ENCODE results near the gene ATP2A2. TPM values are rescaled to one million over a fixed set of nuclear protein-coding genes. Genes with fewer than 3 reads are reported as not detected.
A peak's percentile ranks its signal among the peaks of the same experiment; 100 is the strongest.

ATP2A2 gene
- 100 to 1,000 TPM; 116 to 130 TPM for total RNA-seq

DNA sequence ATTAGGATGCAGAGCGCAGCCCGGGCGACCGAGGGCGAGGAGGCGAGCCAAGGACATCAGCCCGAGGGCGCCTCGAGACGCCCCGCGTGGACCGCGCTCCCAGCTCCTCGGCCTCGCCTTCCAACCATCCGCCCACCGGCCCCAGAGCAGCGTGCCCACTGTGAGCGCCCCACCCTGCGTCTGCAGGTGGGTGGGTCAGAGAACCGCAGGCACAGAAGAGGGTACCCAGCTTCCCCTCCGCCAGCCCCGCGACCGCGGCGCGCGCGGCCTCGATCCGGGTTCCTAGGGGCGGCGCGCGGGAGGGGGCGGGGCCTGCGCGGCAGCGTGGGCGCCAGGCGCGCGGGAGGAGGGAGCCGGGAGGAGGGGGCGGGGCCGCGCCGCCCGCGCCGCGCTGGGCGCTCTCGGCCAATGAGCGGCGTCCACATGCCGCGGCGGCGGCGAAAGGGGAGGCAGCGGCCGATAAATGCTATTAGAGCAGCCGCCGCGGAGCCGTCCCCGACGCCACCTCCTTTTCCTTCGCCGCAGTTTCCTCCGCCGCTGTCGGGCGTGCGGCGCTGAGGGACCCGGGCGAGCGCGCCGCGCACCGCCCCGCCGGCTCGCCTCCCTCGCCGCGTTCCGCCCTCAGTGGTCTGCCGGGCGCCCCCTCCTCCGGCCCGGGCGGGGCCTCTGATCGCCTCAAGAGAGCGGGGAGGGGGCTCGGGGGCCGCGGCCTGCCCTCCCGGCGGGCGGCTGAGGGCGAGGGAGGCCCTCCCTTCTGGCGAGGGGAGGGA is at the start of gene ATP2A2:
ATP2A2 (plus strand) TSS at position 469 of the 770 bp plus-strand sequence. CDS start 543 bp downstream, outside the sequence.
- ChIA-PET CTCF (interaction anchor here (0.5 to 1.4 kb wide), 5 partner anchors 102 to 158 kb away, joined by 3 to 6 read pairs (median 3); partner anchors contain the start of gene IFT81), POLR2A (interaction anchor here (0.6 to 1.9 kb wide), 7 partner anchors 8 to 461 kb away, joined by 3 to 12 read pairs (median 5); no protein-coding TSS in a partner anchor)
- H3K27me3 Mint-ChIP-seq, result peaks cover 3% of the 10 kb centered on the region
- intact Hi-C loops (cut with DNase I, micrococcal nuclease), result loop anchor here (1.0 to 10.0 kb wide), 20 partner anchors 34 to 1549 kb away; partner anchors contain the start of genes FAM216A (in 2 of the 2), GPN3 (in 2 of the 2), IFT81 (in 2 of the 2) and ANAPC7 (in 1 of the 2)
- DNase-seq (peak; percentile 94), ATAC-seq (peak; percentile 87)
- H3K27ac Mint-ChIP-seq, result peak within 1 kb of the TSS; percentile 86
- no peaks in the 10 kb centered on the region for H3K9me3 Mint-ChIP-seq (ENCODE audit: low read depth)
- H3K36me3 Mint-ChIP-seq (ENCODE audit: low read depth), result peaks cover 38% of the 10 kb centered on the region
- H3K4me3 Mint-ChIP-seq, result peak within 1 kb of the TSS; percentile 85
- H3K4me1 Mint-ChIP-seq, result peaks cover 40% of the 10 kb centered on the region

DNA sequence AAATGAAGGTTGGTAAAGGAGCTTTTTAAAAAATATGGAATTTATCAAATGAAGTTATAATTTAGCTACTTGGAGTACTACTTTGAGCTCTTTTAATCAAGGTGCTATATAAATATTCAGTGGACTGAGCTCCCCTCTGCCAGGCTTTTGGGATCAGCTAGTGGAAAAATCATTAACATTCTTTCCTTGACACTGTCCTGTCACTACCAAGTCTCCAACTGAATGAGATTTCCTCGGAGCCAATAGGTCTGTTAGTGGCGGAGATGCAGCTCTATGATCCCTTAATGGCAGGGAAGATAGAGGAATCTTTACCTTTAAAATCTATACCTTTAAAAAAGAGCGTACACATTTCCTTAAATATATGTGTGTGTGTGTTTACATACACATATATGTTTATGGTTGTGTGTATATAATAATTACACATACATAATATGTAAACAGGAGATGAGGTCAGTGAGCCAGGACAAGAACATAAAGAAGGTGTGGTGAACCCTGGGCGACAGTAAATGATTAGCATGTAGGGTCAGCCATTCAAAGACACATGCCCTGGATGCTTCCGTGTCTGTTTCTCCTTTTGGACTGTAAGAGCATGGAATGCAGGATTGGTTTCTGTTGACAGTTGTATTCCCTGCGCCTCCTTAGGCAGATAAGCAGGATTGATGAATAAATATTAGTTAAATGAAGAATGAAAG is 47.7 kb upstream of the ATP2A2 start:
- no peak overlapping the region for H3K27ac Mint-ChIP-seq
- DNase-seq (no peak), ATAC-seq (no peak)
- H3K36me3 Mint-ChIP-seq (ENCODE audit: low read depth), result no peaks in the 10 kb centered on the region
- no peaks in the 10 kb centered on the region for H3K9me3 Mint-ChIP-seq (ENCODE audit: low read depth)
- ChIA-PET POLR2A (no interaction called here), CTCF (no interaction called here)
- no peak overlapping the region for H3K4me3 Mint-ChIP-seq
- H3K4me1 Mint-ChIP-seq, result no peaks in the 10 kb centered on the region
- intact Hi-C loops (cut with DNase I, micrococcal nuclease), result no loop called here
- peaks cover 2% of the 10 kb centered on the region for H3K27me3 Mint-ChIP-seq

DNA sequence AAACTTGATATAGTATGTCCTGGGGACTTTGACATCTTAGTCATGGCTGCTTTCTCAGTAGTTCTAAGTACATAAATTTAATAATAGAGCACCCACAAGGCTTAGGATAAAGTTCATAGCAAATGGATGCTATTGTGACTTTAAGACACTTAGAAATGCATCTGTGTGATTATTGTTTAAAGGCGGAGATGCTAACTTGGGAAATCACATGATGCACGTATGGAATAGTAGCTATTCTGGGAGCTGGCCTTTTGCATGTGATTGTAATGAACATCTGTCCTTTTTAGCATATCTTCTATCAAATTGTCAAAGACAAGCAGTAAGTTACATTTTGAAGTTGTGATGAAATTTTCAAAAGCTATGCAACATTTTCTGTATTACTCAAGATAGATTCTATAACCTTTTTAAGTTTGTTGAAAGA is 46.7 kb upstream of the ATP2A2 start:
- ChIA-PET POLR2A (no interaction called here), CTCF (no interaction called here)
- Mint-ChIP-seq H3K4me1 (no peaks in the 10 kb centered on the region), H3K9me3 (ENCODE audit: low read depth) (no peaks in the 10 kb centered on the region), H3K27me3 (peaks cover 2% of the 10 kb centered on the region), H3K4me3 (no peak overlapping the region), H3K27ac (no peak overlapping the region), H3K36me3 (ENCODE audit: low read depth) (no peaks in the 10 kb centered on the region)
- intact Hi-C loops (cut with DNase I, micrococcal nuclease), result no loop called here
- ATAC-seq (no peak), DNase-seq (no peak)

DNA sequence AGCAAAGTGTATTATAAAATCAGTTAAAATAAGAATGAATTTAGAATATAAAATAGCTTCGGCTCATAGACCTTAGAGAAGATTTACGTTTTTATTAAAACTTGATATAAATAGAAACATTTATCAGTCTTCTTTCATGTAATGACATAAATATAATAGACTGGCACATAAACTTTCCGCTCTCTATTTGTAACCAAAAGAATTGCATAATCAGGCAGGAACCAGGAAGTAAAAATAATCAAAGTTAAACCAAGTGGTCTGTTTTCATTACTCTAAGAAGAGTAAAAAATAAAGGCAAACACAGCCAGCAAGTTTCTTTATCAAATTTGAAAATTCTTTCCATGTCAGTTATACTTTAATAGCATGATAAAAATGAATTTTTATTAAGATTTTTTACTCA is 46.3 kb upstream of the ATP2A2 start:
- ChIA-PET POLR2A (no interaction called here), CTCF (no interaction called here)
- H3K27ac Mint-ChIP-seq, result no peak overlapping the region
- no peaks in the 10 kb centered on the region for H3K4me1 Mint-ChIP-seq
- H3K27me3 Mint-ChIP-seq, result peaks cover 2% of the 10 kb centered on the region
- ATAC-seq, result no peak
- intact Hi-C loops (cut with DNase I, micrococcal nuclease), result no loop called here
- no peaks in the 10 kb centered on the region for H3K36me3 Mint-ChIP-seq (ENCODE audit: low read depth)
- no peak overlapping the region for H3K4me3 Mint-ChIP-seq
- no peaks in the 10 kb centered on the region for H3K9me3 Mint-ChIP-seq (ENCODE audit: low read depth)
- DNase-seq, result no peak

DNA sequence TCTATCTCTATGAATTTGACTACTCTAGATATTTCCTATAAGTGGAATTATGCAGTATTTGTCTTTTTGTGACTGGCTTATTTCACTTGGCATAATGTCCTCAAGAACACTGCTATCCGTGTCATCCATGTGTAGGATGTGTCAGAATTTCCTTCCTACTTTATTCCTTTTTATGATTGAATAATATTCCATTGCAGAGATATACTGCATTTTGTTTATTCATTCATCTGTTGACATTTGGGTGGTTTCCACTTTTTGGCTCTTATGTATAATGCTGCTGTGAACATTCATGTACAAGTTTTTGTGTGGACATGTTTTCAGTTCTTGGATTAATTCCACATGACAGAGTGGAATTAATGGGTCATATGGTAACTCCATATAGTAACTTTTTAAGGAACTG is 45.7 kb upstream of the ATP2A2 start:
- ATAC-seq, result no peak
- no peak for DNase-seq
- Mint-ChIP-seq H3K36me3 (ENCODE audit: low read depth) (no peaks in the 10 kb centered on the region), H3K27ac (no peak overlapping the region), H3K9me3 (ENCODE audit: low read depth) (no peaks in the 10 kb centered on the region), H3K27me3 (peaks cover 3% of the 10 kb centered on the region), H3K4me3 (no peak overlapping the region), H3K4me1 (no peaks in the 10 kb centered on the region)
- ChIA-PET CTCF (no interaction called here), POLR2A (no interaction called here)
- intact Hi-C loops (cut with DNase I, micrococcal nuclease), result no loop called here

DNA sequence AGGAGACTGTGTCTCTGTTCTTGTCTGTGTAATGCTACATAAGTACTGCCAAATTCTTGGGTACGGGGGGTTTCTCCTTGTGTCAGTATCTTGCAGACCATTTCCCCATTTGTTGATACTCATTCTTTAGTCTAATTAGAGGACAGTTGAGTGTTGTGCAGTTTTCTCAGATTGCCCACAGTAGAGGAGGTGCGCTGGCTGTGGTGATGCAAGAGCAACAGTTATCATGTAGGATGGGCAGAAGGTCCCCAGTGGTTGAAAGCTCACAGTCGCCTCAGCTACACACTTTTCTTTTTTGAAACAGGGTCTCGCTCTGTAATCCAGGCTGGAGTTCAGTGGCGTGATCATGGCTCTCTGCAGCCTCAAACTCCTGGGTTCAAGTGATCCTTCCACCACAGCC is 37.8 kb upstream of the ATP2A2 start:
- ATAC-seq, result no peak
- intact Hi-C loops (cut with DNase I, micrococcal nuclease), result no loop called here
- POLR2A ChIA-PET, result no interaction called here
- H3K4me3 Mint-ChIP-seq, result no peak overlapping the region
- no peaks in the 10 kb centered on the region for H3K9me3 Mint-ChIP-seq (ENCODE audit: low read depth)
- H3K27ac Mint-ChIP-seq, result no peak overlapping the region
- no peak for DNase-seq
- no peaks in the 10 kb centered on the region for H3K4me1 Mint-ChIP-seq
- CTCF ChIA-PET, result interaction anchor here (0.5 to 0.8 kb wide), 5 partner anchors 58 to 1803 kb away, joined by 3 to 4 read pairs (median 3); no protein-coding TSS in a partner anchor
- H3K36me3 Mint-ChIP-seq (ENCODE audit: low read depth), result no peaks in the 10 kb centered on the region
- H3K27me3 Mint-ChIP-seq, result peaks cover 6% of the 10 kb centered on the region

DNA sequence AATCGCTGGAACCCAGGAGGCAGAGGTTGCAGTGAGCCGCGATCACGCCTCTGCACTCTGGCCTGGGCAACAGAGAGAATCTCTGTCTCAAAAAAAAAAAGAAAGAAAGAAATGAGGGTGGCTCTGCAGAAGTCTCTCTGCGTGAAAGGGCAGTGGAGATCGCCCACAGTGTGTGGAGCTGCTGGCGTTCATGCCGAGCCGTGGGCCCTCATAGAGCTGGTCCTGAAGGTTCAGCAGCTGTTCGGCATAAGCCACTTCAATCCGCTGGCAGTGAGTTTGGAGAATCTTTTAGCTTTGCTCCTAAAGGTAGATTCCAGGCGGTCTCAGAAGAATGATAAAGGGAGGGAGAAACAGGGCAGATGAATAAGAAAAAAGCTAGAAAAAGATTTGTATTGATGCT is 36.7 kb upstream of the ATP2A2 start:
- CTCF ChIA-PET, result interaction anchor here (0.6 to 2.5 kb wide), 5 partner anchors 17 to 643 kb away, joined by 3 to 14 read pairs (median 4); no protein-coding TSS in a partner anchor
- Mint-ChIP-seq H3K4me3 (no peak overlapping the region), H3K9me3 (ENCODE audit: low read depth) (no peaks in the 10 kb centered on the region), H3K27me3 (peaks cover 6% of the 10 kb centered on the region), H3K4me1 (no peaks in the 10 kb centered on the region), H3K36me3 (ENCODE audit: low read depth) (no peaks in the 10 kb centered on the region), H3K27ac (no peak overlapping the region)
- DNase-seq (no peak), ATAC-seq (no peak)
- POLR2A ChIA-PET, result no interaction called here
- intact Hi-C loops (cut with DNase I, micrococcal nuclease), result no loop called here

DNA sequence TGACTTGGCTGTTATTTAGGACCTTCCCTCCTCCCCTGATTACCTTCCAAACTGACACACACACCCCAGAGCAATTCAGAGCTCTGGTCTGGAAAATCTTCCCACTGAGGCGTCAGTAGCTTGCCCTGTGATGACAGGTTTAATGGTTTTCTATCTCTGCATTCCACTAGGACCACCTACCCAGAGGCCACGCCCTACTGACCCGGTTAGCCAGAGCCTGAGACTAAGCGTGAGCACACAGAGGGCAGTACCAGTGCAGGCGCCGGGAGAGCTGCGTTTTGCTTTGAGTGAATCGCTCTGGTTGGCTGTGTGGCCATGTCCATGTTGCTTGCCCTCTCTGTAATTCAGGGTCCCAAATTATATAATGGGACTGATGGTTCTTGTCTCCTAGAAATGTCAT is 36.2 kb upstream of the ATP2A2 start:
- no peak for ATAC-seq
- DNase-seq, result no peak
- H3K36me3 Mint-ChIP-seq (ENCODE audit: low read depth), result no peaks in the 10 kb centered on the region
- H3K4me3 Mint-ChIP-seq, result no peak overlapping the region
- H3K9me3 Mint-ChIP-seq (ENCODE audit: low read depth), result no peaks in the 10 kb centered on the region
- ChIA-PET CTCF (interaction anchor here (0.6 to 2.5 kb wide), 5 partner anchors 18 to 643 kb away, joined by 3 to 14 read pairs (median 4); no protein-coding TSS in a partner anchor), POLR2A (no interaction called here)
- H3K27me3 Mint-ChIP-seq, result peaks cover 5% of the 10 kb centered on the region
- H3K27ac Mint-ChIP-seq, result no peak overlapping the region
- intact Hi-C loops (cut with DNase I, micrococcal nuclease), result loop anchor here (1.0 kb wide), 1 partner anchor 145 kb away; no protein-coding TSS in a partner anchor
- H3K4me1 Mint-ChIP-seq, result no peaks in the 10 kb centered on the region

DNA sequence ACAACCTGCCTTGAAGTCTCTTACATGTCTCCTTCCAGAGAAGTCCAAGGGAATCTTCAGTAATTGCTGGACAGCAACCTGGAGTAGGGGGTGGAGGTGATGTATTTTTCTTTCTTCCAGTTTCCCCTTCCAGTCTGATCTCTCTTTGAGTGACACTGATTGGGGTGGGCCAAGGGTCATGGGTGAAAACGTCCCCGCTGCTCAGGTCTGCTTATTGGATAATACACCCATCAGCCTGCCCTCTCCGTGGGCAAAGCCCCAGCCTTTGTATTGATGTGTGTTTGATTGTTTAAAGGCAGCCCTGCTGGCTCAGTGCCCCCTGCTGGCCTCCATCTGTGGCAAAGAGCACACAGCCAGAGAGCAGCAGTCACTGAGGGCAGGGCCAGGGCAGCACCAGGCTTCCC is 35.7 kb upstream of the ATP2A2 start:
- H3K9me3 Mint-ChIP-seq (ENCODE audit: low read depth), result no peaks in the 10 kb centered on the region
- ChIA-PET POLR2A (no interaction called here), CTCF (interaction anchor here (0.9 to 2.5 kb wide), 3 partner anchors 144 to 186 kb away, joined by 3 to 14 read pairs (median 3); no protein-coding TSS in a partner anchor)
- no peak overlapping the region for H3K27ac Mint-ChIP-seq
- intact Hi-C loops (cut with DNase I, micrococcal nuclease), result loop anchor here (1.0 kb wide), 1 partner anchor 145 kb away; no protein-coding TSS in a partner anchor
- H3K4me1 Mint-ChIP-seq, result no peaks in the 10 kb centered on the region
- DNase-seq (peak; percentile 69), ATAC-seq (peak; percentile 84)
- H3K4me3 Mint-ChIP-seq, result no peak overlapping the region
- H3K27me3 Mint-ChIP-seq, result peaks cover 4% of the 10 kb centered on the region
- no peaks in the 10 kb centered on the region for H3K36me3 Mint-ChIP-seq (ENCODE audit: low read depth)

DNA sequence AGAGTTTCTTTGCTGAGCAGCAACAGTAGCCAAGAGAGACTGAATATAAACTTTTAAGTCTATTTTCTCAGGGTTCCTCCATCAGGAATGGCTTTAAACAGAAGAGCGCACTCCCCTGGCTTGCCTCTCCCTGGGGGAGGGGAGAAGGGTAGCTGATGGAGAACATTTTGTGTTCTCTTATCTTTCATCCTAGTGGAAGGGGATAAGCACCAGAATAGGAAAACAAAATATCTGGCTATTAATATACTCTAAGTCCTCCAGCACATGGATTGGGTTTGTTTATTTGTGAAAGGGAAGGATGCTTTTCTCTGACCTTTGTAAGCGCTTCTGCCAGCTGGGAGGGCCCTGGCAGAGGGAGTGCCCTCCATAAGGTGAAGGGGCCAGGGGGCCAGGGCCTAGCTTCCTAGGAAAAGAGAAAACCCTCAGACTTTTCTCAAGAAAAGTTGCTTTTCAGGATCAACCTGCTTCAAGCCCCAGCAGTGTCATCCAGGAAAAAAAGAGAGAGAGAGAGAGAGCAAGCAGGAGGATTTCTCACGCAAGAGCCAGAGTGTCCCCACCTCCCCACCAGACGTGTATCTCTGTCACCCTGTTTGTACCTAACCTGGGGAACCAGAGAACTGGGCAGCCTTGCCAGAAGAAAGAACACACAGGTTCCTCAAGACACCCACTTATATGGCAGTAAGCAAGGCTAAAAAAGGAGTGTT is 34.3 kb upstream of the ATP2A2 start:
- Mint-ChIP-seq H3K27me3 (no peaks in the 10 kb centered on the region), H3K27ac (no peak overlapping the region)
- intact Hi-C loops (cut with DNase I, micrococcal nuclease), result no loop called here

More for the DNA sequence above, 34.3 kb upstream of the ATP2A2 start:
- Mint-ChIP-seq H3K4me3 (no peak overlapping the region), H3K36me3 (ENCODE audit: low read depth) (no peaks in the 10 kb centered on the region), H3K4me1 (no peaks in the 10 kb centered on the region), H3K9me3 (ENCODE audit: low read depth) (no peaks in the 10 kb centered on the region)
- DNase-seq (no peak), ATAC-seq (no peak)
- ChIA-PET POLR2A (no interaction called here), CTCF (interaction anchor here (0.6 to 1.4 kb wide), 3 partner anchors 143 to 272 kb away, joined by 3 to 4 read pairs (median 4); no protein-coding TSS in a partner anchor)
